ENCODE data around the gene TTC27. TPM values are rescaled to one million over a fixed set of nuclear protein-coding genes. Genes with fewer than 3 reads are reported as not detected.
"Not testable (repeated sequence)": the region's sequence is repeated elsewhere in the genome, so short reads cannot be mapped to it uniquely, and the experiment has no call there.

TTC27 gene
- polyA plus RNA-seq, 1 donor = 14.2 TPM

GRCh38 chr2:32750880-32751279, 123.0 kb downstream of the TTC27 start:
- Histone ChIP-seq H3K4me1 (ENCODE audit: control insufficient read depth, insufficient read depth, low read length) (no peaks in the 10 kb centered on the region), H3K27me3 (ENCODE audit: control insufficient read depth, insufficient read depth, low read length) (no peaks in the 10 kb centered on the region), H3K4me3 (ENCODE audit: low read length) (no peak overlapping the region), H3K27ac (ENCODE audit: low read length) (no peak overlapping the region), H3K9me3 (ENCODE audit: control insufficient read depth, low read depth, low read length) (peaks cover 9% of the 10 kb centered on the region), H3K36me3 (ENCODE audit: control insufficient read depth, insufficient read depth, low read length) (no peaks in the 10 kb centered on the region)
- DNase-seq = no peak

DNA sequence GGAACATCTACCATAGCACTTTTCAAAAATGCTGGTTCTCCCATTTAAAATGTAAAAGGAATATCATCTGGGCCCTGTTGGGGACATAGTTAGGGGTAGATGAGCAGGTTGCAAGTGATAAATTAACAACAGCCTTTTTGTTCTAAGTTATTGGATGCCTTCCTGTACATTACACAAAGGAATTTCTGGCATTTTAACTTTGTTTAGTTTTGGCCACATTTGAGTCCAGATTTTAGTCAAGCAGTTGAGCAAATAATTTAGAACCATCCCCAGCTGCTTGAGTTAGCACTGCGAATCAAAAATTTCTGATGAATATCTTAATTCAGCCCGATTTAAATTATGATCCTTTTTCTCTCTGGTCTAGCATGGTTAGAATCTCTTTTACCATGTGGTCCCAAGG, 124.4 kb downstream of the TTC27 start:
- 92% methylated on average over 2 of the region's 2 CpGs for WGBS (ENCODE audit: insufficient coverage, low lambda C conversion rate)
- no peak overlapping the region for H3K27ac ChIP-seq (ENCODE audit: low read length)
- H3K36me3 ChIP-seq (ENCODE audit: control insufficient read depth, insufficient read depth, low read length) = no peaks in the 10 kb centered on the region
- no peak for DNase-seq
- H3K4me1 ChIP-seq (ENCODE audit: control insufficient read depth, insufficient read depth, low read length) = no peaks in the 10 kb centered on the region
- no peak overlapping the region for H3K4me3 ChIP-seq (ENCODE audit: low read length)
- no peaks in the 10 kb centered on the region for H3K27me3 ChIP-seq (ENCODE audit: control insufficient read depth, insufficient read depth, low read length)
- H3K9me3 ChIP-seq (ENCODE audit: control insufficient read depth, low read depth, low read length) = peaks cover 9% of the 10 kb centered on the region

- DNase-seq = no peak
- H3K27me3 ChIP-seq (ENCODE audit: control insufficient read depth, insufficient read depth, low read length) = no peaks in the 10 kb centered on the region
- H3K4me3 ChIP-seq (ENCODE audit: low read length) = no peak overlapping the region
- H3K4me1 ChIP-seq (ENCODE audit: control insufficient read depth, insufficient read depth, low read length) = no peaks in the 10 kb centered on the region
- WGBS (ENCODE audit: insufficient coverage, low lambda C conversion rate) = no CpG with 5 or more reads among the region's 5 CpGs
- peaks cover 9% of the 10 kb centered on the region for H3K9me3 ChIP-seq (ENCODE audit: control insufficient read depth, low read depth, low read length)
- no peaks in the 10 kb centered on the region for H3K36me3 ChIP-seq (ENCODE audit: control insufficient read depth, insufficient read depth, low read length)
- H3K27ac ChIP-seq (ENCODE audit: low read length) = no peak overlapping the region
These were observed 125.1 kb downstream of the TTC27 start for GRCh38 chr2:32752952-32753351.

DNA sequence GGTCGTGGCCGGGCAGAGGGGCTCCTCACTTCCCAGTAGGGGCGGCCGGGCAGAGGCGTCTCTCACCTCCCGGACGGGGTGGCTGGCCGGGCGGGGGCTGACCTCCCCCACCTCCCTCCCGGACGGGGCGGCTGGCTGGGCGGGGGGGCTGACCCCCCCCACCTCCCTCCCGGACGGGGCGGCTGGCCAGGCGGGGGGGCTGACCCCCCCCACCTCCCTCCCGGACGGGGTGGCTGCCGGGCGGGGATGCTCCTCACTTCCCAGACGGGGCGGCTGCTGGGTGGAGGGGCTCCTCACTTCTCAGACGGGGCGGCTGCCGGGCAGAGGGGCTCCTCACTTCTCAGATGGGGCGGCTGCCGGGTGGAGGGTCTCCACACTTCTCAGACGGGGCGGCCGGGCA, 126.8 kb downstream of the TTC27 start:
- no CpG with 5 or more reads among the region's 31 CpGs for WGBS (ENCODE audit: insufficient coverage, low lambda C conversion rate)
- not testable (repeated sequence) for DNase-seq; H3K27ac ChIP-seq (ENCODE audit: low read length); H3K27me3 ChIP-seq (ENCODE audit: control insufficient read depth, insufficient read depth, low read length); H3K9me3 ChIP-seq (ENCODE audit: control insufficient read depth, low read depth, low read length); H3K4me3 ChIP-seq (ENCODE audit: low read length); H3K4me1 ChIP-seq (ENCODE audit: control insufficient read depth, insufficient read depth, low read length); H3K36me3 ChIP-seq (ENCODE audit: control insufficient read depth, insufficient read depth, low read length)

DNA sequence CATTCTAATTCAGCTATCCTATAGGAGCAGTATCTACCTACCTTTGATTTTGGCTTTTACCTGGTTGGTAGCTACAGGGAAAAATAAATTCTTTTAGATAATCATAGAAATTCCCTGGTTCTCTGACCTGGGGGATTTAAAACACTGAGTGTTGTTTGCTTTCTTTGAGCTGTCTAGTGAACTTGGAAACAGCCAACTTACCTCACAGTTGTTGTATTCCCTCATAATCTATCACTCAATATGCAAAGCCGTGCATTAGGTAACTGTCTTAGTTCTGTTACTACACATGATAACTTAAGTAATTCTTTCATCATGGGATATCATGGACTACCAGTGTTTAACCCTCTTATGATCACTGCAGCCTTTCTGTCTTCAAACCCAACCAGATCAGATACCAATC, 127.8 kb downstream of the TTC27 start:
- H3K27me3 ChIP-seq (ENCODE audit: control insufficient read depth, insufficient read depth, low read length) = no peaks in the 10 kb centered on the region
- no peaks in the 10 kb centered on the region for H3K4me1 ChIP-seq (ENCODE audit: control insufficient read depth, insufficient read depth, low read length)
- no CpG with 5 or more reads among the region's 1 CpG for WGBS (ENCODE audit: insufficient coverage, low lambda C conversion rate)

DNA sequence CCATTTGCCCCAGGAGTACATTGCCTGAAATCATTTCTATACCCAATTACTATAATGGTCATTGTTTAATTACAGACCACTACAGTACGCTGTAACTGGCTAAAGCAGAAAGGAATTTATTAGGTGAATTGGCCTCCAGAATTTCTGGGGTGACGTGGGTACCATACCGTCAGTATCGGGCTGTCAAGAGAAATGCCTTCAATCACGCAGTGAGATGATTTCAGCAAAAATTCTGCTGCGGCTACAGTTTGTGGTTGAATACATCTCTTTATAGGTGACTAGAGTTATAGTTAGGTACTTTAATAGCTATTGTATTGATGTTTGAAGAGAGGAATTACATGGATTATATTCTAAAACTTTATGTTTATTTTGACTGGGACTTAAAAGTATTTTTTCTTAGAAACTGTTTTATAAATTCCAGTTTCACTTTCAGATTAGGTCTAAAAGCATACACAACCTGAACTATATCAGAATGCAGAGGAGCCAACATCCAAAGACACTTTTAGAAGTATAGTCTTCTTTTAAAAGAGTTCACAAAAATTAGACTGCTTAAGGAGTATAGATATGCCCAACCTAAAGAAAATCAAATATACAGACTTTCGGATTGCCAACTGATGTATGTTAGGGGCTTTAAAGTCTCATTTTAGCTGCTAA, 128.4 kb downstream of the TTC27 start:
- peaks cover 5% of the 10 kb centered on the region for H3K36me3 ChIP-seq (ENCODE audit: control insufficient read depth, insufficient read depth, low read length)
- H3K27me3 ChIP-seq (ENCODE audit: control insufficient read depth, insufficient read depth, low read length) = no peaks in the 10 kb centered on the region
- 100% methylated on average over 5 of the region's 7 CpGs for WGBS (ENCODE audit: insufficient coverage, low lambda C conversion rate)
- peaks cover 9% of the 10 kb centered on the region for H3K9me3 ChIP-seq (ENCODE audit: control insufficient read depth, low read depth, low read length)
- no peak overlapping the region for H3K4me3 ChIP-seq (ENCODE audit: low read length)
- no peak for DNase-seq
- H3K27ac ChIP-seq (ENCODE audit: low read length) = no peak overlapping the region
- H3K4me1 ChIP-seq (ENCODE audit: control insufficient read depth, insufficient read depth, low read length) = no peaks in the 10 kb centered on the region

More for the DNA sequence above, 127.8 kb downstream of the TTC27 start:
- Histone ChIP-seq H3K36me3 (ENCODE audit: control insufficient read depth, insufficient read depth, low read length) (peaks cover 4% of the 10 kb centered on the region), H3K4me3 (ENCODE audit: low read length) (no peak overlapping the region), H3K9me3 (ENCODE audit: control insufficient read depth, low read depth, low read length) (peaks cover 9% of the 10 kb centered on the region), H3K27ac (ENCODE audit: low read length) (no peak overlapping the region)
- no peak for DNase-seq

DNA sequence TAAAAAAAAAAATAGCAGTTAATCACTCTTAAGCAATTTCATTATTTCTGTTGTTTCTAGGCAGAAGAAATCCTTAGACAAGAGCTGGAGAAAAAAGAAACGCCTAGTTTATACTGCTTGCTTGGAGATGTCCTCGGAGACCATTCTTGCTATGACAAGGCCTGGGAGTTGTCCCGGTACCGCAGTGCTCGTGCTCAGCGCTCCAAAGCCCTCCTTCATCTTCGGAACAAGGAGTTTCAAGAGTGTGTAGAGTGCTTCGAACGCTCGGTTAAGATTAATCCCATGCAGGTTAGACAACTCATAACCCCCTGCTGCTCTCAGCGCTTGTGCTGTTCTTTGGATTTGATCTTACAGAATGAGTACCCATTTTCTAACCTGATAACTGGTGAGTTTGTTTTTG, 130.4 kb downstream of the TTC27 start:
- no CpG with 5 or more reads among the region's 11 CpGs for WGBS (ENCODE audit: insufficient coverage, low lambda C conversion rate)
- no peaks in the 10 kb centered on the region for H3K27me3 ChIP-seq (ENCODE audit: control insufficient read depth, insufficient read depth, low read length)
- no peak overlapping the region for H3K4me3 ChIP-seq (ENCODE audit: low read length)
- no peak overlapping the region for H3K27ac ChIP-seq (ENCODE audit: low read length)
- no peak for DNase-seq
- no peaks in the 10 kb centered on the region for H3K4me1 ChIP-seq (ENCODE audit: control insufficient read depth, insufficient read depth, low read length)
- H3K36me3 ChIP-seq (ENCODE audit: control insufficient read depth, insufficient read depth, low read length) = peaks cover 5% of the 10 kb centered on the region
- peaks cover 9% of the 10 kb centered on the region for H3K9me3 ChIP-seq (ENCODE audit: control insufficient read depth, low read depth, low read length)

GRCh38 chr2:32760628-32761027, 132.8 kb downstream of the TTC27 start:
- no peak for DNase-seq
- no peaks in the 10 kb centered on the region for H3K4me1 ChIP-seq (ENCODE audit: control insufficient read depth, insufficient read depth, low read length)
- no peaks in the 10 kb centered on the region for H3K27me3 ChIP-seq (ENCODE audit: control insufficient read depth, insufficient read depth, low read length)
- no peaks in the 10 kb centered on the region for H3K9me3 ChIP-seq (ENCODE audit: control insufficient read depth, low read depth, low read length)
- H3K27ac ChIP-seq (ENCODE audit: low read length) = no peak overlapping the region
- H3K36me3 ChIP-seq (ENCODE audit: control insufficient read depth, insufficient read depth, low read length) = peaks cover 5% of the 10 kb centered on the region
- WGBS (ENCODE audit: insufficient coverage, low lambda C conversion rate) = no CpG with 5 or more reads among the region's 4 CpGs
- H3K4me3 ChIP-seq (ENCODE audit: low read length) = no peak overlapping the region

GRCh38 chr2:32768387-32769174, 140.7 kb downstream of the TTC27 start:
- Histone ChIP-seq H3K27me3 (ENCODE audit: control insufficient read depth, insufficient read depth, low read length) (no peaks in the 10 kb centered on the region), H3K27ac (ENCODE audit: low read length) (no peak overlapping the region), H3K9me3 (ENCODE audit: control insufficient read depth, low read depth, low read length) (no peaks in the 10 kb centered on the region), H3K4me3 (ENCODE audit: low read length) (no peak overlapping the region), H3K4me1 (ENCODE audit: control insufficient read depth, insufficient read depth, low read length) (no peaks in the 10 kb centered on the region), H3K36me3 (ENCODE audit: control insufficient read depth, insufficient read depth, low read length) (peaks cover 3% of the 10 kb centered on the region)
- DNase-seq = no peak
- 100% methylated on average over 1 of the region's 1 CpG for WGBS (ENCODE audit: insufficient coverage, low lambda C conversion rate)

DNA sequence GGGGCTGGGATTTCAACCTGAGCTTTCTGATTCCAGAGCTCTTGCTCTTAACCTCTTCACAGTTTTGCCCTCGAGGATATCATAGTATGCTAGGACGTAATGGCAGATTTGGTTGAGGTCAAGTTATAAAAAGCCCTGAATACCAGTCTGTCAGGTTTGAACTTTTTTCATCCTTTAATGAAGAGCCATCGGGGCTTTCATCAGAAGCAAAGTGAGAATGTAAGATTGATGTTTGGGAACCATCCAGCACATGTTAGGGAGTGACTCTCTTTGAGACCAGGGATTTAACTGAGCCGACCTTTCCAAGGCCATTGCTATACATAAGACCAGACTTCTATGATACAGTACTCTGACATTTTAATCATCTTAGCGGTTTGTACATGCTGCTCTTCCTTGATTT, 142.5 kb downstream of the TTC27 start:
- Histone ChIP-seq H3K27me3 (ENCODE audit: control insufficient read depth, insufficient read depth, low read length) (no peaks in the 10 kb centered on the region), H3K4me3 (ENCODE audit: low read length) (no peak overlapping the region), H3K36me3 (ENCODE audit: control insufficient read depth, insufficient read depth, low read length) (peaks cover 3% of the 10 kb centered on the region), H3K9me3 (ENCODE audit: control insufficient read depth, low read depth, low read length) (no peaks in the 10 kb centered on the region), H3K27ac (ENCODE audit: low read length) (no peak overlapping the region), H3K4me1 (ENCODE audit: control insufficient read depth, insufficient read depth, low read length) (no peaks in the 10 kb centered on the region)
- DNase-seq = no peak
- WGBS (ENCODE audit: insufficient coverage, low lambda C conversion rate) = 80% methylated on average over 1 of the region's 5 CpGs

Data from large intestine (tissue), 3 donors.